GM12801 (cell line): ENCODE data around the gene LOXL4.

Experiments used
- TF ChIP-seq, protein P1 (sequence below): IDR thresholded peaks from one replicate; pipeline ENCODE4 v1.5.1; 2011; ENCODE audit warnings: control low read depth; ENCODE audit not compliant: insufficient read length; ENCODE audit errors: extremely low read depth

Gene LOXL4

DNA sequence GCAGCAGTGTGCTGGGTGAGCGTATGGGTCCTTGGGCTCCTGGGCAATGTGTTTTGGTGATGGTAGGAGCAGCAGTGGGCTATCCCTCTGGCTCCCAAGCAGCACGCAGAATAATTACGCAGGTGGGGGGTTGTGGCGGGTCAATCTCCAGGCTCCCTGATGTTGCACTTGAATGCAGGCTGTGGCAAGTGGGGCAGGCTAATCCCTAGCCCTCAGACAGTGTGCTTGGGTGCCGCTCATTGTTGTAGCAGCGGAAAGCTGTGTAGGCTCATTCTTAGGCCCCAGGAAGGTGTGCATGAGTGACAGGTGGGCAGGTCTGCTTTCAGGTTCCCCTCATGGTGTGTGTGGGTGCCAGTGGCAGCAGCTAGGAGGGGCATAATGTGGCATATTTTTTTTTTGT lies 44.1 kb downstream of the LOXL4 start:
- TF ChIP-seq, protein P1, sequence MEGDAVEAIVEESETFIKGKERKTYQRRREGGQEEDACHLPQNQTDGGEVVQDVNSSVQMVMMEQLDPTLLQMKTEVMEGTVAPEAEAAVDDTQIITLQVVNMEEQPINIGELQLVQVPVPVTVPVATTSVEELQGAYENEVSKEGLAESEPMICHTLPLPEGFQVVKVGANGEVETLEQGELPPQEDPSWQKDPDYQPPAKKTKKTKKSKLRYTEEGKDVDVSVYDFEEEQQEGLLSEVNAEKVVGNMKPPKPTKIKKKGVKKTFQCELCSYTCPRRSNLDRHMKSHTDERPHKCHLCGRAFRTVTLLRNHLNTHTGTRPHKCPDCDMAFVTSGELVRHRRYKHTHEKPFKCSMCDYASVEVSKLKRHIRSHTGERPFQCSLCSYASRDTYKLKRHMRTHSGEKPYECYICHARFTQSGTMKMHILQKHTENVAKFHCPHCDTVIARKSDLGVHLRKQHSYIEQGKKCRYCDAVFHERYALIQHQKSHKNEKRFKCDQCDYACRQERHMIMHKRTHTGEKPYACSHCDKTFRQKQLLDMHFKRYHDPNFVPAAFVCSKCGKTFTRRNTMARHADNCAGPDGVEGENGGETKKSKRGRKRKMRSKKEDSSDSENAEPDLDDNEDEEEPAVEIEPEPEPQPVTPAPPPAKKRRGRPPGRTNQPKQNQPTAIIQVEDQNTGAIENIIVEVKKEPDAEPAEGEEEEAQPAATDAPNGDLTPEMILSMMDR, result no peak

DNA sequence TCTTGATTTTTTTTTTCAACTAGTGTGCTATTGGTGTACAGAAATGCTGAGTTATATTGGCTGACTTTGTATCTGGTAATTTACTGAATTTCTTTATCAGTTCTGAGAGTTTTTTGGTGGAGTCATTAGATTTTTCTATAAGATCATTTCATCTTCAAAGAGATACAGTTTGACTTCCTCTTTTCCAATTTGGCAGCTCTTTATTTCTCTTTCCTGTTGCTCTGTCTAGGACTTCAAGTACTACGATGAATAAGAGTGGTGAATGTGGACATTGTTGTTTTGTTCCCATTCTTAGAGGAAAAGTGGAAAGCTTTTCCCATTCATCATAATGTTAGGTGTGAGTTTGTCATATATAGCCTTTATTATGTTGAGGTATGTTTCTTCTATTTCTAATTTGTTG lies 50.2 kb downstream of the LOXL4 start:
- TF ChIP-seq, protein P1, result no peak

DNA sequence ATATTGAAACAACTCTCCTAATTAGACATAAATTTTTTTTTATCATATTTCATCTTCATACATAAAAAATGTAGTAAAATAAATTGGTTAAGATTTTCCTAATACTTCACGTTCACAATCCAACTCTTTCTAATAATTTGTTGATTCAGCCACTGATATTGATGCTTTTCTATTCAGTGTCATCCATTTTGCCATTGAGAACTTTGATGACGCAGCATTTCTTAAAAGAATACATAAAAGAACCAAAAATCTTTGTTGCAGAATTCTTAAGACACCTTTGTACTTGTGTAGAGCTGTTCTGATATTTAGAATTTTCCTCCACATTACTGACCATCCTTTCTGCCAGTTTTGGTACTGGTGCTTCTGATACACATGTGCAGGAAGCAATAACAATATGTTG lies 52.6 kb downstream of the LOXL4 start:
- TF ChIP-seq, protein P1, result no peak

DNA sequence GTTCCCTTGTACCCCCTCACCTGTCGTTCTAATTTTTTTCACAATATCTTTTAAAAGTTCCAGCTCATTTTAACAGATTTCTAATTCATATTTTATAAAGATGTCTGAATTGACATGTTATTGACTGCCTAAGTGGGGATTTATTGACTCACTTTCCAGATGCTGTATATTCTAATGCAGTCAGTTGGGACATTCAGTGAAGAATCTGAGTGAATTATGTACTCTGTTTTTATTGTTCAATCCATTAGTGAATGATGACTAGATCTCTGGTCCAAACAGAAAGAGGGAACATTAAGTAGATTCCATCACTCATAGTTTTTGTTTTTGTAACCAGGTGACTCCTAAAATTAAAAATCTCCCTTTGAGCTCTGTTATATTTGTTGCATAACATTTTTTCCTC lies 54.3 kb downstream of the LOXL4 start:
- TF ChIP-seq, protein P1, result no peak

DNA sequence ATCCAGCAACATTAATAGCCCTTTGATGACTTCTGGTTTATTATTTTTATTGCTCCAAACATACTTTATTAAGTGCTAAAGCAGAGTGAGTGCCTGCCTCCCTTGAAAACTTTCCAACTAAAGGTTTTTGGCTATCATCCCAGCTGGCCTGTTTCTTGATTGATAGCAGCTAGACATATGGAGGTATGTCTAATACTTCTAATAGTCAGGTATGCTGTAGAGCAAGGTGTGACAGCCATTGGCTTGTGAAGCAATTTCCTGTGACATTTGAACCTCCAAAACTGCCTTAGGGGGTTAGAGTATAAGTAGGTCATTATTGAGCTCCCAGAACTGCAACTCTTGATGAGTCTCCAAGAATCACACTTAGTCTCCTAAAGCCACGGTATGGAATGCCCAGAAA lies 55.8 kb downstream of the LOXL4 start:
- TF ChIP-seq, protein P1, result no peak

DNA sequence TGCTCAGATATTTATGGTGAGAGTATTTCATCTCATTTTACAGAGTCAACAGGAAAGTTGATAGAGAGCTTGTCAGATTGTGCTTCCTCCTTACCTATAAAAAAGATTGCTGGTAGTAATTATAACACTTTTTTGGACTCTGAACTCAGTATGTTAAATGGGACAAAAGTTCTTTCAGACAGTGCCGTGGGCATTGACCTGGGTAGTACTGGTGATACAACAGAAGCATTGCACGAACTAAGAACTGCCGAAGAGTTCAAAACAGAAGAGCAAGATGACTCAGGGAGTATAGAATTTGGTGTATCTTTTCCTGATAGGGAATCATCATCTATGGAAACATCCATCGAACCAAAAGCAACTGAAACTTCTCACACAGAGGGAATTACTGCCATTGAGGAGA lies 58.6 kb downstream of the LOXL4 start:
- TF ChIP-seq, protein P1, result no peak

DNA sequence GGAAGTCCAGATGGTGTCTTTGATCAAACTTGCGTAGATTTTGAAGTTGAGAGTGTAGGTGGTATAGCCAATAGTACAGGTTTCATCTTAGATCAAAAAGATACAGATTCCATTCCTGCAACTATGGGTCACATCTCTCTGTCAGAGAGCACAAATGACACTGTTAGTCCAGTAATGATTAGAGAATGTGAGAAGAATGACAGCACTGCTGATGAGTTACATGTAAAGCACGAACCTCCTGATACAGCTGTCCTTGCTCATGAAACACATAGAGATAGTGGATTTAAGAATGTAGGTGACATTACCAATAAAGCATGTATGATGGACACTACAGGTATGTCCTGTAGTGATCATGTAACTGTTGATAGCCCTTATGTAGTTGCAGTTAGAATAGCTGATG lies 59.1 kb downstream of the LOXL4 start:
- TF ChIP-seq, protein P1, result no peak

DNA sequence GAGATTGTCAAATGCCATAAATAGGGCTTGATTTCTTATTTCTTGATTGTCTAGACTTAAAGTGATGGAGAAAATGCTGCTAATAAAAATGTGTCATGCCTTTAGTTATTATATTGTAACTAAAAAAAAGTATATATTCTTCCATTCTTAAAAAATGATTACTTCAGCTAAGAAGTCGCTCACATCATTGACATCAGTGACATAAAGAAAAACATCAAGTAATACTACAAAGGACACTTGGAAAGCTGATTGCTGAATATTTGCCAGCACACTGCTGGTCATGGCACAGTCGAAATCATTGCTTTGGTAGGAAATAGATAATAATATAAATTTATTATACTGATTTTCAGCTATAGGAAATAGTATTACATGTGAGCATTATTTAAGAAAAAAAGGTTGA lies 62.6 kb downstream of the LOXL4 start:
- TF ChIP-seq, protein P1, result no peak
